Smooth muscle cell (in vitro differentiated cells): ENCODE results near the gene TM9SF3. TPM values are rescaled to one million over a fixed set of nuclear protein-coding genes. Genes with fewer than 3 reads are reported as not detected.

ENCODE experiments used
- DNase-seq: peaks from one replicate; lab custom pipeline; 2025; ENCODE audit not compliant: unreplicated experiment; lab: John Stamatoyannopoulos, UW
- H2AFZ ChIP-seq: fragments of 200-600 bp; sonication (generic); 2 replicates; pipeline ENCODE4 v1.6.0; 2016; ENCODE audit warnings: antibody characterized with exemption, low read depth, mild to moderate bottlenecking
- H3F3A ChIP-seq: fragments of 200-600 bp; sonication (generic); 2 replicates; pipeline ENCODE4 v1.6.0; 2017; ENCODE audit warnings: antibody characterized with exemption, low read depth
- H3K27ac ChIP-seq: fragments of 200-600 bp; sonication (generic); 2 replicates; pipeline ENCODE4 v1.5.1; 2016; ENCODE audit warnings: low read depth, mild to moderate bottlenecking
- H3K27me3 ChIP-seq: fragments of 200-600 bp; sonication (generic); 2 replicates; pipeline ENCODE4 v1.6.1; 2016; ENCODE audit warnings: low read depth, mild to moderate bottlenecking
- H3K36me3 ChIP-seq: fragments of 200-600 bp; sonication (generic); 2 replicates; pipeline ENCODE4 v1.5.1; 2016; ENCODE audit warnings: low read depth
- H3K4me1 ChIP-seq: fragments of 200-600 bp; sonication (generic); 2 replicates; pipeline ENCODE4 v1.5.1; 2016; ENCODE audit warnings: low read depth
- H3K4me2 ChIP-seq: fragments of 200-600 bp; sonication (generic); 2 replicates; pipeline ENCODE4 v1.6.0; 2016; ENCODE audit warnings: mild to moderate bottlenecking
- H3K4me3 ChIP-seq: fragments of 200-600 bp; sonication (generic); 2 replicates; pipeline ENCODE4 v1.5.1; 2016; ENCODE audit warnings: mild to moderate bottlenecking
- H3K79me2 ChIP-seq: fragments of 200-600 bp; sonication (generic); 2 replicates; pipeline ENCODE4 v1.6.0; 2016; ENCODE audit warnings: low read depth, mild to moderate bottlenecking
- H3K9ac ChIP-seq: fragments of 200-600 bp; sonication (generic); 2 replicates; pipeline ENCODE4 v1.6.0; 2016; ENCODE audit warnings: low read depth
- H3K9me3 ChIP-seq: fragments of 200-600 bp; sonication (generic); replicated peaks from 2 replicates; pipeline ENCODE4 v1.5.1; 2016; ENCODE audit warnings: low read depth
- H4K20me1 ChIP-seq: fragments of 200-600 bp; sonication (generic); 2 replicates; pipeline ENCODE4 v1.6.0; 2016; ENCODE audit warnings: low read depth
- CTCF ChIP-seq: fragments of 200-600 bp; sonication (generic); IDR thresholded peaks from 2 replicates; pipeline ENCODE4 v1.5.1; 2017; ENCODE audit warnings: borderline replicate concordance, mild to moderate bottlenecking, antibody characterized with exemption; ENCODE audit not compliant: insufficient read depth, poor library complexity, severe bottlenecking
- WGBS: methylation state at CpG from one replicate; pipeline ENCODE4 v1.1.7; 2016; ENCODE audit warnings: low lambda C conversion rate; 5-methylcytosine and 5-hydroxymethylcytosine counted together
- polyA plus RNA-seq: library from polyadenylated mRNA; unstranded; fragments of >200 nt; fragmentation: Nextera tagmentation; extraction: Ambion mirVana; gene quantifications from 2 replicates; pipeline ENCODE4 v1.2.1, GENCODE V29; 2016
- total RNA-seq: library from RNA; depleted of rRNA; stranded (reverse); fragments of >200 nt; gene quantifications from 2 replicates; pipeline ENCODE4 v1.2.3, GENCODE V29; 2014

The TM9SF3 gene
- 126 and 166 TPM in 2 replicates for total RNA-seq
- 114 and 138 TPM in 2 replicates for polyA plus RNA-seq

DNA sequence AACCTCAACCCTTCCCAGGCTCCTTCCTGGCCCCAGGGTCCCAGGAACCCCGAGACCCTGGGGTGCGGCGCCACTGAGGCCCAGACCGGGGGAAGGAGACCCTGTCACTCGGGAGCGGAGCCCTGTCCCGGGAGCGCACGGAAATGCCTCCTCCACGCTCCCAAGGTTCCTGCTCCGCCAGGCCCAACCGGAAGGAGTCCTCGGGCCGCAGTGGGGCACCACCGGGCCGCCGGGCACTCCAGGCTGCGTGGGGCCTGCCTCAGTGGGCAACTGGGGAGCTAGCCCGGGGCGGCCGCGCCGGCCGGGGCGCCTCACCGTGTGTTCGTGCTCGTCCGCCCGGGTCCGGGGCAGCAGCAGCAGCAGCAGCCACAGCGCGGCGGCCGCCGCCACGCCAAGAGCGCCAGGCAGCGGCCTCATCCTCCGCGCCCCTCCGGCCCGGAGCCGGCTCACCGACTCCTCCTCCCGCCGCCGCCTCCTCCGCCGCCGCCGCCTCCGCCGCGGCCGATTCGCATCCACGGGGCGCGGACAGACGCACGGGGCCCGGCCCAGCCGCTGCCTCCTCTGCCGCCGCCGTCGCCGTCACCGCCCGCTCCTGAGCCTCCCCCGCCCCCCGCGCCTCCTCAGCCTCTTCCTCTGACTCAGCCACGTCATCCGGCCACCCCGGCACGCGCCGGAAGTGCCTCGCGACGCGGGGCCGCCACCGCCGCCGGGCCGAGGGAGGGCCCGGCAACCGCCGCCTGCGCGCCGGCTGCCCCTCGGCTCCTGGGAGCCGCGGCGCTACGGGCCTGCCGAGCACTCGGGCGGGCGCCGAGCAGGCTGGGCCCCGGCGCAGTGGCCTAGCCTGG is at the start of gene TM9SF3:
TSS of gene TM9SF3 (minus strand) at position 594 of the 845 bp plus-strand sequence. CDS start at position 417, 177 bp downstream.
- H3K36me3 ChIP-seq: no peaks in the 10 kb centered on the region
- H3K4me2 ChIP-seq: peak within 1 kb of the TSS; percentile 93
- under 1% methylated on average over 53 of the region's 107 CpGs for WGBS
- peaks cover 47% of the 10 kb centered on the region for H4K20me1 ChIP-seq
- peaks cover 59% of the 10 kb centered on the region for H3K79me2 ChIP-seq
- peak within 1 kb of the TSS; percentile 93 for H3K4me3 ChIP-seq
- DNase-seq: peak; percentile 73
- H3K9me3 ChIP-seq: no peaks in the 10 kb centered on the region
- H2AFZ ChIP-seq: peak within 1 kb of the TSS; percentile 55
- peak within 1 kb of the TSS; percentile 99 for H3K27ac ChIP-seq
- H3K27me3 ChIP-seq: no peaks in the 10 kb centered on the region
- H3F3A ChIP-seq: peaks cover 10% of the 10 kb centered on the region
- H3K9ac ChIP-seq: peak within 1 kb of the TSS; percentile 97
- TF ChIP-seq CTCF: no peak
- peaks cover 20% of the 10 kb centered on the region for H3K4me1 ChIP-seq

- no peaks in the 10 kb centered on the region for H3K79me2 ChIP-seq
- no peaks in the 10 kb centered on the region for H4K20me1 ChIP-seq
- no peaks in the 10 kb centered on the region for H3K9me3 ChIP-seq
- no peak overlapping the region for H3K4me3 ChIP-seq
- no peaks in the 10 kb centered on the region for H3K4me1 ChIP-seq
- H3F3A ChIP-seq: peaks cover 4% of the 10 kb centered on the region
- TF ChIP-seq CTCF: no peak
- no peak overlapping the region for H2AFZ ChIP-seq
- no peak overlapping the region for H3K27ac ChIP-seq
- no peak for DNase-seq
- H3K4me2 ChIP-seq: no peak overlapping the region
- no peaks in the 10 kb centered on the region for H3K27me3 ChIP-seq
- no peak overlapping the region for H3K9ac ChIP-seq
- WGBS: 46% methylated on average over 1 of the region's 1 CpG
- no peaks in the 10 kb centered on the region for H3K36me3 ChIP-seq
Measured at GRCh38 chr10:96636551-96636950, 49.7 kb upstream of the TM9SF3 start.

DNA sequence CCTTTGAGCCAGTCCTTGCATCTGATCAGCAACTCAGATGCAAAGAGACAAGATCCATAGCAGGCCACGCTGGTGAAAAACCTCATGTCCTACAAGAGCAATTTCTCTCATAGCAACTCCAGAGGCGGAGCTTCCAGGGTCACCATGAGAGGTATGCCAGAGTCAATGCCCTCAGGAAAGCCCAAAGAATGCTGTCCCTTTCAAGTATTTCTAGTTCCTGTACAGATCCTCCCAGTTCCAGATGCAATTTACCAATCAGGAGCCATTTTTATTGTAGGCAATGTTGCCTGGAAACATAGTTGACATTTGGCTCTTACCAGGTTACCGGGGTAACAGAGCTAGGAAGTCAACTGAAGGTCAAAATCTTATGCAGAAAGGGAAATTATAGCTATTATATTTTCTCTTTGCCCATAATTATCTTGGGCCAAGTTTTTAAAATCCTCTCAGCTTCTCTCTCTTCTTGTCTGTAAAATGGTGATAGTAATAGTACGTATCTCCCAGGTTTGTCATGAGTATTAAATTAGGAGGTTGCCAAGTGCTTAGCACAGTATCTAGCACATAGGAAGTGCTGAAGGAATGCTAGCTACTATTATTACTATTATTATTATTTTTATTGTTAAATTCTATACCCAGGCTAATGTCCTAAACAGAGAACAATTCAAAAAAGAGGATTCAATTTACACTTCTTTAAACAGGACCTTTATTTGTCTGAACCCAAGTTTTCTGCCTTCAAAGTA is 46.3 kb upstream of the TM9SF3 start:
- Histone ChIP-seq H3K27me3 (no peaks in the 10 kb centered on the region), H4K20me1 (no peaks in the 10 kb centered on the region), H3K4me1 (no peaks in the 10 kb centered on the region), H3K27ac (no peak overlapping the region), H2AFZ (no peak overlapping the region), H3K9ac (no peak overlapping the region), H3F3A (peaks cover 4% of the 10 kb centered on the region), H3K79me2 (no peaks in the 10 kb centered on the region), H3K4me3 (no peak overlapping the region), H3K36me3 (no peaks in the 10 kb centered on the region), H3K4me2 (no peak overlapping the region), H3K9me3 (no peaks in the 10 kb centered on the region)
- DNase-seq: no peak
- TF ChIP-seq CTCF: no peak
- WGBS: 61% methylated on average over 4 of the region's 4 CpGs
